Fibroblast of lung (primary cell): ENCODE measurements around the gene BEND7. TPM values are rescaled to one million over a fixed set of nuclear protein-coding genes. Genes with fewer than 3 reads are reported as not detected.
A peak's percentile ranks its signal among the peaks of the same experiment; 100 is the strongest.

Experiments used
- DNase-seq, 2 donors: peaks; one replicate each; pipeline versions ENCODE4 v3.0.0 to v3.0.0-alpha.2; 2010; ENCODE audit warnings: low read depth in 2 of 2
- H2AFZ ChIP-seq: 2 replicates; pipeline ENCODE4 v1.5.1; 2012; ENCODE audit warnings: low read length, control low read depth, inconsistent platforms
- H3K27ac ChIP-seq: 2 replicates; pipeline ENCODE4 v1.5.1; 2011; ENCODE audit warnings: low read length, control low read depth; ENCODE audit not compliant: insufficient read depth
- H3K27me3 ChIP-seq: 2 replicates; pipeline ENCODE4 v1.5.1; 2011; ENCODE audit warnings: mild to moderate bottlenecking, low read length; ENCODE audit not compliant: control insufficient read depth, insufficient read depth
- H3K36me3 ChIP-seq: 2 replicates; pipeline ENCODE4 v1.5.1; 2011; ENCODE audit warnings: low read length; ENCODE audit not compliant: control insufficient read depth, insufficient read depth
- H3K4me1 ChIP-seq: 2 replicates; pipeline ENCODE4 v1.5.1; 2011; ENCODE audit warnings: low read length; ENCODE audit not compliant: control insufficient read depth, insufficient read depth; ENCODE audit errors: extremely low read depth
- H3K4me2 ChIP-seq: 2 replicates; pipeline ENCODE4 v1.5.1; 2011; ENCODE audit warnings: low read length, control low read depth; ENCODE audit not compliant: insufficient read depth; ENCODE audit errors: extremely low read depth
- H3K4me3 ChIP-seq, 4 experiments: fragments of 200-600 bp in 1 of 4; sonication (generic) in 1 of 4; replicated peaks in 1 of 4; 2 replicates each; pipeline ENCODE4 v1.5.1; 2011 to 2016; ENCODE audit warnings: low read length in 4 of 4, low read depth in 3 of 4, mild to moderate bottlenecking in 3 of 4, control low read depth in 2 of 4, inconsistent platforms in 1 of 4, mixed read lengths in 1 of 4; ENCODE audit not compliant: insufficient read depth in 1 of 4; ENCODE audit errors: control extremely low read depth in 1 of 4
- H3K79me2 ChIP-seq: 2 replicates; pipeline ENCODE4 v1.5.1; 2012; ENCODE audit warnings: mild to moderate bottlenecking, low read length, inconsistent platforms; ENCODE audit not compliant: control insufficient read depth, insufficient read depth
- H3K9ac ChIP-seq: 2 replicates; pipeline ENCODE4 v1.5.1; 2011; ENCODE audit warnings: mild to moderate bottlenecking, low read length, control low read depth; ENCODE audit not compliant: insufficient read depth
- H3K9me3 ChIP-seq: 2 replicates; pipeline ENCODE4 v1.5.1; 2012; ENCODE audit warnings: low read depth, low read length; ENCODE audit not compliant: control insufficient read depth, insufficient read depth
- H4K20me1 ChIP-seq: 2 replicates; pipeline ENCODE4 v1.5.1; 2011; ENCODE audit warnings: low read length; ENCODE audit not compliant: control insufficient read depth, insufficient read depth; ENCODE audit errors: extremely low read depth
- CTCF ChIP-seq, 2 donors: IDR thresholded peaks in 1 of 2; conservative IDR thresholded peaks in 1 of 2; 1 replicate in 1 of 2; 2 replicates in 1 of 2; pipeline ENCODE4 v1.5.1; 2011 to 2012; ENCODE audit warnings: low read length in 2 of 2, control low read depth in 1 of 2, inconsistent platforms in 1 of 2, low read depth in 1 of 2, mild to moderate bottlenecking in 1 of 2
- EZH2 ChIP-seq: IDR thresholded peaks from 2 replicates; pipeline ENCODE4 v1.5.1; 2012; ENCODE audit warnings: low read length, control low read depth, mild to moderate bottlenecking; ENCODE audit errors: missing control alignments
- polyA plus RNA-seq, 2 donors: library from polyadenylated mRNA; depleted of rRNA in 1 of 2; stranded (reverse) in 1 of 2; unstranded in 1 of 2; fragments of >200 nt; gene quantifications; 2 replicates each; pipeline ENCODE4 v1.2.1, GENCODE V29; 2011 to 2012; ENCODE audit warnings: missing spikeins in 1 of 2
- total RNA-seq: library from RNA; depleted of rRNA; stranded (reverse); fragments of >200 nt; gene quantifications from 2 replicates; pipeline ENCODE4 v1.2.1, GENCODE V29; 2014

BEND7 gene
- total and polyA plus RNA-seq, 2 donors (not counting 1 experiment from before 2014, with no cell fraction given), result 6.2 to 10.6 TPM

- Histone ChIP-seq H3K4me3 (no peak overlapping the region), H3K27me3 (no peaks in the 10 kb centered on the region), H2AFZ (no peak overlapping the region), H3K27ac (no peak overlapping the region), H3K79me2 (no peaks in the 10 kb centered on the region), H3K36me3 (peaks cover 3% of the 10 kb centered on the region), H3K9me3 (no peaks in the 10 kb centered on the region), H3K4me2 (no peak overlapping the region), H3K9ac (no peak overlapping the region), H4K20me1 (no peaks in the 10 kb centered on the region), H3K4me1 (no peaks in the 10 kb centered on the region)
- TF ChIP-seq CTCF (conservative IDR thresholded peaks at IDR 0.05 in 1 of 2, IDR thresholded peaks at IDR 0.05 in 1 of 2; ENCODE audit: low read depth in 1 of 2, low read length in 2 of 2), result no peak
- no peak for TF ChIP-seq EZH2
- DNase-seq, result no peak
Measured at GRCh38 chr10:13472359-13472758, 56.5 kb downstream of the BEND7 start.

GRCh38 chr10:13470270-13470669 lies 58.5 kb downstream of the BEND7 start:
- no peak overlapping the region for H3K9ac ChIP-seq
- H3K27me3 ChIP-seq, result no peaks in the 10 kb centered on the region
- no peak overlapping the region for H3K4me3 ChIP-seq
- H3K9me3 ChIP-seq, result no peaks in the 10 kb centered on the region
- peaks cover 3% of the 10 kb centered on the region for H3K36me3 ChIP-seq
- no peaks in the 10 kb centered on the region for H3K79me2 ChIP-seq
- no peaks in the 10 kb centered on the region for H4K20me1 ChIP-seq
- TF ChIP-seq EZH2 (no peak), CTCF (conservative IDR thresholded peaks at IDR 0.05 in 1 of 2, IDR thresholded peaks at IDR 0.05 in 1 of 2; ENCODE audit: low read depth in 1 of 2, low read length in 2 of 2) (peak in 1 of 2 donors; percentile 5)
- H3K4me1 ChIP-seq, result no peaks in the 10 kb centered on the region
- no peak overlapping the region for H2AFZ ChIP-seq
- H3K27ac ChIP-seq, result no peak overlapping the region
- H3K4me2 ChIP-seq, result no peak overlapping the region
- no peak for DNase-seq

- Histone ChIP-seq H3K27me3 (no peaks in the 10 kb centered on the region), H3K27ac (no peak overlapping the region), H3K9ac (no peak overlapping the region), H3K36me3 (no peaks in the 10 kb centered on the region), H3K4me1 (no peaks in the 10 kb centered on the region), H3K9me3 (no peaks in the 10 kb centered on the region), H3K4me3 (no peak overlapping the region), H4K20me1 (no peaks in the 10 kb centered on the region), H3K4me2 (no peak overlapping the region), H3K79me2 (no peaks in the 10 kb centered on the region), H2AFZ (no peak overlapping the region)
- no peak for TF ChIP-seq EZH2
- TF ChIP-seq CTCF (conservative IDR thresholded peaks at IDR 0.05 in 1 of 2, IDR thresholded peaks at IDR 0.05 in 1 of 2; ENCODE audit: low read depth in 1 of 2, low read length in 2 of 2), result no peak
- DNase-seq, result peak in 1 of 2 donors; percentile 47
Measured at GRCh38 chr10:13462551-13462950, 66.3 kb downstream of the BEND7 start.
